GM19239 (cell line): ENCODE results near the gene UPK1B.
"Not testable (repeated sequence)": the region's sequence is repeated elsewhere in the genome, so short reads cannot be mapped to it uniquely, and the experiment has no call there.

Source experiments
- DNase-seq: peaks from one replicate; pipeline ENCODE4 v3.0.0; 2011; ENCODE audit warnings: low spot score; ENCODE audit not compliant: insufficient read length
- FAIRE-seq: peaks from 2 replicates; lab custom pipeline; 2011; peaks lifted over from hg19 to GRCh38; lab: Jason Lieb, UNC

Gene UPK1B

DNA sequence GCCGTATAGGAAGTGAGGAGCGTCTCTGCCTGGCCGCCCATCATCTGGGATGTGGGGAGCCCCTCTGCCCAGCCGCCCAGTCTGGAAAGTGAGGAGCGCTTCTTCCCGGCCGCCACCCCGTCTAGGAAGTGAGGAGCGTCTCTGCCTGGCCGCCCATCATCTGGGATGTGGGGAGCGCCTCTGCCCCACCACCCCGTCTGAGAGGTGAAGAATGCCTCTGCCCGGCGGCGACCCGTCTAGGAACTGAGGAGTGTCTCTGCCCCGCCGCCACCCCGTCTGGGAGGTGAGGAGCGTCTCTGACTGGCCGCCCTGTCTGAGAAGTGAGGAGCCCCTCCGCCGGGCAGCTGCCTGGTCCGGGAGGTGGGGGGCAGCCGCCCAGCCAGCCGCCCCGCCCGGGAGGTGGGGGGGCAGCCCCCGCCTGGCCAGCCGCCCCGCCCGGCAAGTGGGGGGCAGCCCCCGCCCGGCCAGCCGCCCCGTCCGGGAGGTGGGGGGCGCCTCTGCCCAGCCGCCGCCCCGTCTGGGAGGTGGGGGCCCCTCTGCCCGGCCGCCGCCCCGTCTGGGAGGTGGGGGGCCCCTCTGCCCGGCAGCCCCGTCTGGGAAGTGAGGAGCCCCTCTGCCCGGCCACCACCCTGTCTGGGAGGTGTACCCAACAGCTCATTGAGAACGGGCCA, 69.1 kb downstream of the UPK1B start:
- not testable (repeated sequence) for DNase-seq, FAIRE-seq

DNA sequence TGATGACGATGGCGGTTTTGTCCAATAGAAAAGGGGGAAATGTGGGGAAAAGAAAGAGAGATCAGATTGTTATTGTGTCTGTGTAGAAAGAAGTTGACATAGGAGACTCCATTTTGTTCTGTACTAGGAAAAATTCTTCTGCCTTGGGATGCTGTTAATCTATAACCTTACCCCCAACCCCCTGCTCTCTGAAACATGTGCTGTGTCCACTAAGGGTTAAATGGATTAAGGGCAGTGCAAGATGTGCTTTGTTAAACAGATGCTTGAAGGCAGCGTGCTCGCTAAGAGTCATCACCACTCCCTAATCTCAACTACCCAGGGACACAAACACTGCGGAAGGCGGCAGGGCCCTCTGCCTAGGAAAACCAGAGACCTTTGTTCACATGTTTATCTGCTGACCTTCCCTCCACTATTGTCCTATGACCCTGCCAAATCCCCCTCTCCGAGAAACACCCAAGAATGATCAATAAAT, 69.7 kb downstream of the UPK1B start:
- DNase-seq, FAIRE-seq: not testable (repeated sequence)

DNA sequence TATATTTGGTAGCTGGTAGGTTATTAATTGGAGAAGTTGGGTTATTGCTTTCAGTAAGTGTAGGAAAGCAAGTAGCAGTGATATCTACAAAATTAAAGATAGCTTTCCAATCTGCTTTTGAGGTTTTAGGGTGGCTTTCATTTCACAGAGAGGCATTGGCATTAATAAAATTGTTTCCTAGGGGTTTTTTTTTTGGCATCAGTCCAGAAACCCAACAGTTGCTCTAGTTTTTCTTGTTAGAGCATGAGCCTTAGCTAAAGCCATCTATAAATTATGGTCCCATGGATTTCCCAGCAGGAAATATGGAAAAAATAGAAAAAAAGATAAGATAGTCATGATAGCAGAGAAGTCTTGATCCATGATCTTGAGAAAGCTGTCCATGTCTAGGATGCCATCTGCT, 70.3 kb downstream of the UPK1B start:
- DNase-seq (no peak), FAIRE-seq (no peak)

DNA sequence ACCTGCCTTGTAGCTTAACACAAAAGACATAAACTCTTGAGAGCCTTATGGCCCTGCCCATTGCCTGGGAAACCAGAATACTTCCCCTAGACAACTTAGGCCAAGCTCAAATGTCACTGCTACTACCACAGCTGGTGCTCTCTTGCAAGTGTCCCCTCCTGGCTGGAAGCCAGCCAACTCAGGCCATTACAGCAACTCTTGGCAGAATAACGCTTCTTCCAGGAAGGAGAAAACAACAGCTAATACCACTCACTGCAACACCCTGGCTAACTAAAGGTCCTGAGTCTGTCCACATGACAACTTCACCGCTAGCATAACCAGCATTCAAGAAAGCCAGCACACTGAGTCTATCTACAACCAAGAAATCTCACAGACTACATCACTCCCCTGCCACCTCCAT, 72.4 kb downstream of the UPK1B start:
- FAIRE-seq = no peak
- no peak for DNase-seq
